Cardiac muscle cell (in vitro differentiated cells and primary cell): ENCODE measurements around the gene VGLL4. TPM values are rescaled to one million over a fixed set of nuclear protein-coding genes. Genes with fewer than 3 reads are reported as not detected.

Experiments
- DNase-seq, 2 donors: peaks; one replicate each; pipeline versions ENCODE4 v3.0.0 to v3.0.0-alpha.2; 2010 to 2017; ENCODE audit warnings: low read depth in 1 of 2, low spot score in 1 of 2
- H3K27ac ChIP-seq: fragments of 200-600 bp; sonication (generic); 2 replicates; pipeline ENCODE4 v1.5.1; 2016
- H3K27me3 ChIP-seq: fragments of 200-600 bp; sonication (generic); 2 replicates; pipeline ENCODE4 v1.6.0; 2016; ENCODE audit warnings: control low read depth
- H3K36me3 ChIP-seq: fragments of 200-600 bp; sonication (generic); 2 replicates; pipeline ENCODE4 v1.5.1; 2016; ENCODE audit warnings: control low read depth
- H3K4me1 ChIP-seq: fragments of 200-600 bp; sonication (generic); 2 replicates; pipeline ENCODE4 v1.8.1; 2017; ENCODE audit warnings: low read depth, mild to moderate bottlenecking, mixed run types
- H3K4me3 ChIP-seq: fragments of 200-600 bp; sonication (generic); 2 replicates; pipeline ENCODE4 v1.5.1; 2016; ENCODE audit warnings: mild to moderate bottlenecking
- H3K9me3 ChIP-seq: fragments of 200-600 bp; sonication (generic); 2 replicates; pipeline ENCODE4 v1.5.1; 2017; ENCODE audit warnings: low read depth, mild to moderate bottlenecking, control low read depth
- polyA plus RNA-seq: library from polyadenylated mRNA; unstranded; fragments of >200 nt; fragmentation: Nextera tagmentation; extraction: Ambion mirVana; gene quantifications from 2 replicates; pipeline ENCODE4 v1.2.1, GENCODE V29; 2016
- total RNA-seq: library from RNA; depleted of rRNA; stranded (reverse); fragments of >200 nt; gene quantifications from 2 replicates; pipeline ENCODE4 v1.2.3, GENCODE V29; 2016
- TF ChIP-seq, protein P1 (sequence below): IDR thresholded peaks from 2 replicates; pipeline ENCODE4 v1.5.1; 2012; ENCODE audit warnings: low read depth, mild to moderate bottlenecking, low read length

The VGLL4 gene
- total and polyA plus RNA-seq, 2 experiments from 2014 or later, result 62.9 to 147 TPM

- peaks cover 27% of the 10 kb centered on the region for H3K36me3 ChIP-seq
- peaks cover 6% of the 10 kb centered on the region for H3K4me1 ChIP-seq
- no peak overlapping the region for H3K4me3 ChIP-seq
- DNase-seq, result peak in 1 of 2 donors; percentile 63
- TF ChIP-seq, protein P1, sequence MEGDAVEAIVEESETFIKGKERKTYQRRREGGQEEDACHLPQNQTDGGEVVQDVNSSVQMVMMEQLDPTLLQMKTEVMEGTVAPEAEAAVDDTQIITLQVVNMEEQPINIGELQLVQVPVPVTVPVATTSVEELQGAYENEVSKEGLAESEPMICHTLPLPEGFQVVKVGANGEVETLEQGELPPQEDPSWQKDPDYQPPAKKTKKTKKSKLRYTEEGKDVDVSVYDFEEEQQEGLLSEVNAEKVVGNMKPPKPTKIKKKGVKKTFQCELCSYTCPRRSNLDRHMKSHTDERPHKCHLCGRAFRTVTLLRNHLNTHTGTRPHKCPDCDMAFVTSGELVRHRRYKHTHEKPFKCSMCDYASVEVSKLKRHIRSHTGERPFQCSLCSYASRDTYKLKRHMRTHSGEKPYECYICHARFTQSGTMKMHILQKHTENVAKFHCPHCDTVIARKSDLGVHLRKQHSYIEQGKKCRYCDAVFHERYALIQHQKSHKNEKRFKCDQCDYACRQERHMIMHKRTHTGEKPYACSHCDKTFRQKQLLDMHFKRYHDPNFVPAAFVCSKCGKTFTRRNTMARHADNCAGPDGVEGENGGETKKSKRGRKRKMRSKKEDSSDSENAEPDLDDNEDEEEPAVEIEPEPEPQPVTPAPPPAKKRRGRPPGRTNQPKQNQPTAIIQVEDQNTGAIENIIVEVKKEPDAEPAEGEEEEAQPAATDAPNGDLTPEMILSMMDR, result no peak
- H3K27ac ChIP-seq, result no peak overlapping the region
- H3K9me3 ChIP-seq, result no peaks in the 10 kb centered on the region
- no peaks in the 10 kb centered on the region for H3K27me3 ChIP-seq
Observed at GRCh38 chr3:11558002-11558401, 85.7 kb downstream of the VGLL4 start.

GRCh38 chr3:11556851-11557644, 86.7 kb downstream of the VGLL4 start:
- peak in 1 of 2 donors; percentile 89 for DNase-seq
- TF ChIP-seq, protein P1, result no peak
- peak overlapping the region; percentile 25 for H3K27ac ChIP-seq
- H3K27me3 ChIP-seq, result no peaks in the 10 kb centered on the region
- no peaks in the 10 kb centered on the region for H3K9me3 ChIP-seq
- H3K36me3 ChIP-seq, result peaks cover 23% of the 10 kb centered on the region
- peaks cover 6% of the 10 kb centered on the region for H3K4me1 ChIP-seq
- no peak overlapping the region for H3K4me3 ChIP-seq

- no peaks in the 10 kb centered on the region for H3K9me3 ChIP-seq
- peaks cover 6% of the 10 kb centered on the region for H3K4me1 ChIP-seq
- no peaks in the 10 kb centered on the region for H3K27me3 ChIP-seq
- H3K27ac ChIP-seq, result peak overlapping the region; percentile 51
- no peak for DNase-seq
- no peak overlapping the region for H3K4me3 ChIP-seq
- TF ChIP-seq, protein P1, result no peak
- peaks cover 23% of the 10 kb centered on the region for H3K36me3 ChIP-seq
Observed at GRCh38 chr3:11555881-11556633, 87.7 kb downstream of the VGLL4 start.

GRCh38 chr3:11555211-11555782, 88.4 kb downstream of the VGLL4 start:
- Histone ChIP-seq H3K36me3 (peaks cover 23% of the 10 kb centered on the region), H3K4me1 (no peaks in the 10 kb centered on the region)

GRCh38 chr3:11554666-11555065, 89.0 kb downstream of the VGLL4 start:
- no peaks in the 10 kb centered on the region for H3K4me1 ChIP-seq
- peak overlapping the region; percentile 51 for H3K27ac ChIP-seq
- no peaks in the 10 kb centered on the region for H3K9me3 ChIP-seq
- H3K4me3 ChIP-seq, result no peak overlapping the region
- TF ChIP-seq, protein P1, result no peak
- H3K36me3 ChIP-seq, result peaks cover 23% of the 10 kb centered on the region
- DNase-seq, result no peak
- no peaks in the 10 kb centered on the region for H3K27me3 ChIP-seq

More at GRCh38 chr3:11555211-11555782, 88.4 kb downstream of the VGLL4 start:
- H3K27ac ChIP-seq, result peak overlapping the region; percentile 51
- no peaks in the 10 kb centered on the region for H3K9me3 ChIP-seq
- no peaks in the 10 kb centered on the region for H3K27me3 ChIP-seq
- TF ChIP-seq, protein P1, result no peak
- no peak overlapping the region for H3K4me3 ChIP-seq
- no peak for DNase-seq
